Duodenal mucosa (tissue), 2 donors: ENCODE measurements around the gene COQ9.
"Not testable (repeated sequence)": the region's sequence is repeated elsewhere in the genome, so short reads cannot be mapped to it uniquely, and the experiment has no call there.

ENCODE experiments used
- H3K27ac ChIP-seq: one replicate; pipeline ENCODE4 v1.7.0; 2013; ENCODE audit warnings: low read depth, low read length
- H3K27me3 ChIP-seq, 2 donors: one replicate each; pipeline ENCODE4 v1.7.0; 2013; ENCODE audit warnings: low read length in 2 of 2, control low read depth in 1 of 2; ENCODE audit not compliant: insufficient read depth in 2 of 2, control insufficient read depth in 1 of 2
- H3K36me3 ChIP-seq, 2 donors: one replicate each; pipeline ENCODE4 v1.7.0; 2013; ENCODE audit warnings: low read length in 2 of 2, control low read depth in 1 of 2; ENCODE audit not compliant: insufficient read depth in 2 of 2, control insufficient read depth in 1 of 2
- H3K4me1 ChIP-seq, 2 donors: one replicate each; pipeline ENCODE4 v1.7.0; 2013; ENCODE audit warnings: low read length in 2 of 2, control low read depth in 1 of 2; ENCODE audit not compliant: insufficient read depth in 2 of 2, control insufficient read depth in 1 of 2
- H3K4me3 ChIP-seq, 2 donors: one replicate each; pipeline ENCODE4 v1.7.0; 2013; ENCODE audit warnings: low read length in 2 of 2, low read depth in 1 of 2
- H3K9ac ChIP-seq, 2 donors: one replicate each; pipeline ENCODE4 v1.7.0; 2013; ENCODE audit warnings: low read length in 2 of 2, low read depth in 1 of 2
- H3K9me3 ChIP-seq, 2 donors: one replicate each; pipeline ENCODE4 v1.7.0; 2013; ENCODE audit warnings: low read length in 2 of 2, control low read depth in 1 of 2; ENCODE audit not compliant: control insufficient read depth in 1 of 2

The COQ9 gene

GRCh38 chr16:57427307-57427706 lies 20.0 kb upstream of the COQ9 start:
- peaks cover under 1 to 4% of the 10 kb centered on the region in 2 donors for H3K4me1 ChIP-seq
- no peaks in the 10 kb centered on the region for H3K9me3 ChIP-seq
- peaks cover 20 to 48% of the 10 kb centered on the region in 2 donors for H3K36me3 ChIP-seq
- no peak overlapping the region for H3K4me3 ChIP-seq
- H3K9ac ChIP-seq: no peak overlapping the region
- no peaks in the 10 kb centered on the region for H3K27me3 ChIP-seq
- no peak overlapping the region for H3K27ac ChIP-seq

DNA sequence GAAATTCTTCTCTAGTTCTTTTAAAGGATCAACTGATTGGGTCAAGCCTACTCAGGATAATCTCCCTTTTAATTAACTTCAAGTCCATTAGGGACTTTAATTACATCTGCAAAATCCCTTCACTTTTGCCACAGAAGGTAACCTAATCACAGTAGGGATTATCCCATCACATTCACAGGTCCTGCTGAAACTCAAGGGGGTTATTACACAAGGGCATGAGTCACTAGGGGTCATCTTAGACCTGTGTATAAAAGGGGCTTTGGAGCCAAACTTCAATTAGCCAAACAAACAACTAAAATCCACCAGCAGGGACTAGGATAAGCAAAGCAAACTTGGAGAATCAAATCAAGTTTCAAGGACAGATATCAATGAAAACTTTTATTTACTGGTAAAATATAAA lies 19.5 kb upstream of the COQ9 start:
- no peaks in the 10 kb centered on the region for H3K27me3 ChIP-seq
- peaks cover 0 to 9% of the 10 kb centered on the region in 2 donors for H3K4me1 ChIP-seq
- no peaks in the 10 kb centered on the region for H3K9me3 ChIP-seq
- H3K27ac ChIP-seq: no peak overlapping the region
- peaks cover 25 to 54% of the 10 kb centered on the region in 2 donors for H3K36me3 ChIP-seq
- H3K4me3 ChIP-seq: no peak overlapping the region
- H3K9ac ChIP-seq: no peak overlapping the region

DNA sequence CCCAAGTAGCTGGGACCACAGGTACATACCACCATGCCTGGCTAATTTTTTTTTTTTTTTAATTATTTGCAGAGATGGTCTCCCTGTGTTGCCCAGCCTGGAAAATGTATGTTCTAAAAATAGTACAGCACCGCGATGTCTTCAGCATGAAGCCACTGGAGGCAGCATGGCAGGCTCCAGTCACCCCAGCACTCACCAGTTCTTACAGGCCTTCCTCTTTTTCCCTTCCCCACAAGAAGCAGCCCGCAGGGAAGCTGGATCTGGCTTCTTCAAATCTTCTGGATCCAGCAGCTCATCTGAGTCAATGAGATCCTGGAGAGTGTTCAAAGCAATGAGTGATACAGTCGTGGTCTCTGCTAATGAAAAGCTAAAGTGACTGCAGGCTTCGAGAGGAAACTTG lies 16.3 kb upstream of the COQ9 start:
- H3K36me3 ChIP-seq: peaks cover 55 to 83% of the 10 kb centered on the region in 2 donors
- H3K4me3 ChIP-seq: no peak overlapping the region
- H3K4me1 ChIP-seq: peaks cover 0 to 12% of the 10 kb centered on the region in 2 donors
- no peak overlapping the region for H3K9ac ChIP-seq
- no peaks in the 10 kb centered on the region for H3K9me3 ChIP-seq
- H3K27me3 ChIP-seq: no peaks in the 10 kb centered on the region
- H3K27ac ChIP-seq: no peak overlapping the region

DNA sequence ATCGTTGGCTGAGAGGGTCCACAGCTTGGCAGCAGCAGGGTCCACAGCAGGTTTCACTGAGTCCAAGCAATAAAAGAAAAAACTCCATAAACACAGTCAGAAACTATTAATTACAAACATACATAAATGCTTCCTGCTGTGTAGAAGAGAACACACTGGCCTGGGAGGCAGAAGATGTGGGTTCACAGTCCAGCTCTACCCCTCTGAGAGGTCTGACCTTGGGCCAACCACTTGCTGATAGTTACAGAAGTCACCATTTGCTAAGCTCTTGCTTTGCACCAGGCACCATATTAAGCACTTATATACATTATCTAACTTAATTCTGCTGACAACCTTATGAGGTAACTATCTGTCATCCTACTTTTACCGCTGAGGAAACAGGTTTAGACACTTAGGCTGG lies 14.8 kb upstream of the COQ9 start:
- Histone ChIP-seq H3K27ac (no peak overlapping the region), H3K9ac (no peak overlapping the region), H3K27me3 (no peaks in the 10 kb centered on the region), H3K4me3 (no peak overlapping the region), H3K4me1 (peaks cover 0 to 12% of the 10 kb centered on the region in 2 donors), H3K36me3 (peaks cover 55 to 83% of the 10 kb centered on the region in 2 donors), H3K9me3 (no peaks in the 10 kb centered on the region)

DNA sequence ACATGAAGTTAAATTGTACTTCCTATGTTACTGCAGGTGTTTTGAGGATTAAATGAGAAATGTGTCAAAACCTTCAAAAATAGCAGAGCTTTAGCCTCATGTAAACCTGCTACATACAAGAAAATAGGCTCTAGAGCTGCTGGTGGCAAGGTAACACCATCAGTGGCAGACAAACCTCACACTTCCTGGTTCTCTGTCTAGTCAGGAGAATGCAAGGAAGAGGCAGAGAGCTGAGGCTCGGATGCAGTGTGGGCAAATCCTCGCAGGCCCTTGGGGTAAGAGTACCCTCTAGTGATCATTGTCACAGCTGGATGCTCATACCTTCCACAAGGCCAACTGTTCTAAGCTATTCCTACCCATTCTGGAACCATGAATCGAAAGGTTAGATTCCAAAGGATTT lies 14.3 kb upstream of the COQ9 start:
- Histone ChIP-seq H3K9ac (no peak overlapping the region), H3K9me3 (no peaks in the 10 kb centered on the region), H3K36me3 (peaks cover 58 to 83% of the 10 kb centered on the region in 2 donors), H3K4me3 (no peak overlapping the region), H3K4me1 (peaks cover 0 to 12% of the 10 kb centered on the region in 2 donors), H3K27ac (no peak overlapping the region), H3K27me3 (no peaks in the 10 kb centered on the region)

GRCh38 chr16:57434003-57434402 lies 13.3 kb upstream of the COQ9 start:
- Histone ChIP-seq H3K9ac (no peak overlapping the region), H3K27me3 (no peaks in the 10 kb centered on the region), H3K4me3 (no peak overlapping the region), H3K4me1 (peaks cover 0 to 12% of the 10 kb centered on the region in 2 donors), H3K36me3 (peaks cover 67 to 83% of the 10 kb centered on the region in 2 donors), H3K9me3 (no peaks in the 10 kb centered on the region), H3K27ac (no peak overlapping the region)

- H3K4me3 ChIP-seq: no peak overlapping the region
- H3K9me3 ChIP-seq: peaks cover 2 to 4% of the 10 kb centered on the region in 2 donors
- peaks cover 0 to 12% of the 10 kb centered on the region in 2 donors for H3K4me1 ChIP-seq
- H3K36me3 ChIP-seq: peaks cover 66 to 83% of the 10 kb centered on the region in 2 donors
- no peaks in the 10 kb centered on the region for H3K27me3 ChIP-seq
- H3K27ac ChIP-seq: no peak overlapping the region
- H3K9ac ChIP-seq: no peak overlapping the region
Measured at GRCh38 chr16:57435838-57436237, 11.4 kb upstream of the COQ9 start.

DNA sequence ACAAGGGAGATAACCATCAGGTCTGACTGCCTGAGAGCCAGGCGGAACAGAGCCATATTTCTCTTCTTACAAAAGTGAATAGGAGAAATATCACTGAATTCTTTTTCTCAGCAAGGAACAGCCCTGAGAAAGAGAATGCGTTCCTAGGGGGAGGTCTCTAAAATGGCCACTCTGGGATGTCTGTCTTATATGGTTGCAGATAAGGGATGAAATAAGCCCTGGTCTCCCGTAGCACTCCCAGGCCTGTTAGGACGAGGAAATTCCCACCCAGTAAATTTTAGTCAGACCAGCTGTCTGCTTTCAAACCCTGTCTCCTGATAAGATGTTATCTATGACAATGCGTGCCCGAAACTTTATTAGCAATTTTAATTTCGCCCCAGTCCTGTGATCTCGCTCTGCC lies 7.3 kb upstream of the COQ9 start:
- H3K4me1 ChIP-seq, H3K27me3 ChIP-seq, H3K9me3 ChIP-seq, H3K4me3 ChIP-seq, H3K27ac ChIP-seq, H3K9ac ChIP-seq: not testable (repeated sequence)
- peaks cover 30 to 47% of the 10 kb centered on the region in 2 donors for H3K36me3 ChIP-seq

- H3K4me1 ChIP-seq, H3K27me3 ChIP-seq, H3K9ac ChIP-seq, H3K27ac ChIP-seq, H3K9me3 ChIP-seq, H3K4me3 ChIP-seq: not testable (repeated sequence)
- peaks cover 25 to 42% of the 10 kb centered on the region in 2 donors for H3K36me3 ChIP-seq
Measured at GRCh38 chr16:57440551-57440950, 6.7 kb upstream of the COQ9 start.

DNA sequence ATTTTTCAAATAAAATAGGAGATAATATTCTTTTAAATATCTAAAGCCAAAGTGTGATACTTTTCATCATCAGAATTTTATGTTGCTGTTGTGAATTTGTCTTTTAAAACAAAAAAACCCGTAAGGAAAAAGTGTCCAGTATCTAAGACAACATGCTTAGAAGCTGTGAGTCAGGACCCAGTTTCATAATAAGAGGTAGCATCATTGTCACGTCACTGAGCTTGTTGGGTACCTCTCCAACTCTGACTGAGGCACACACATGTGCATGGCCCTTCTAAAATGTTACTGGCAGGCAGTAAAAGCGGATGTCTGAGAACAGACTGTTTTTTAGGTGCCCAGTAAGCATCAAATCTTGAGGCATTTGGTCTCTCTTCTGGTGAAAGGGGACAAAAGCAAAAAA lies 2.6 kb upstream of the COQ9 start:
- Histone ChIP-seq H3K9me3 (peaks cover 4% of the 10 kb centered on the region in 2 donors), H3K9ac (no peak overlapping the region), H3K36me3 (peaks cover 6 to 11% of the 10 kb centered on the region in 2 donors), H3K4me3 (no peak overlapping the region), H3K27ac (no peak overlapping the region), H3K27me3 (no peaks in the 10 kb centered on the region), H3K4me1 (peaks cover 15 to 22% of the 10 kb centered on the region in 2 donors)

- Histone ChIP-seq H3K9ac (no peak overlapping the region), H3K27me3 (no peaks in the 10 kb centered on the region), H3K36me3 (peaks cover 3 to 7% of the 10 kb centered on the region in 2 donors), H3K27ac (no peak overlapping the region), H3K9me3 (peaks cover 0 to 4% of the 10 kb centered on the region in 2 donors), H3K4me3 (no peak overlapping the region), H3K4me1 (peaks cover 15 to 22% of the 10 kb centered on the region in 2 donors)
Measured at GRCh38 chr16:57445510-57445909, 1.8 kb upstream of the COQ9 start.
